Measurements from ENCODE around the gene CISD2.
"Not testable (repeated sequence)": the region's sequence is repeated elsewhere in the genome, so short reads cannot be mapped to it uniquely, and the experiment has no call there.

The CISD2 gene

DNA sequence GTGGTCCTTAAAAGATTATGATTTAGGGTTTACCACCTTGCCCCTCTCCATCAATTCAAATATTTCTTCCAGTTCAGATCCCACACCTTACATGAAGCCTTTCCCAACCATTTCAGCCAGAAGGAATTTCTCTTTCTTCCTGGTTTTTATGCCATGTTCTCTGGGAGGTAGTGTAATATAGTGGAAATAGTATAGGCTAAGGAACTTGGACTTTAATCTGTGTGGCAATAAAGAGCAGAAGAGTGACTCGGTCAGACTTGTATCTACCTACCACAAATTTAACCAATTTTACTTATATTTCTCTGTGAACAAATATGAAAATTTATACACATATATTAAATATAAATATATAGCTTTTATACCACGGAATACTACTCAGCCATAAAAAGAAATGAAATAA, 18.4 kb upstream of the CISD2 start:
- no peak for DNase-seq (ENCODE audit: low spot score)

DNA sequence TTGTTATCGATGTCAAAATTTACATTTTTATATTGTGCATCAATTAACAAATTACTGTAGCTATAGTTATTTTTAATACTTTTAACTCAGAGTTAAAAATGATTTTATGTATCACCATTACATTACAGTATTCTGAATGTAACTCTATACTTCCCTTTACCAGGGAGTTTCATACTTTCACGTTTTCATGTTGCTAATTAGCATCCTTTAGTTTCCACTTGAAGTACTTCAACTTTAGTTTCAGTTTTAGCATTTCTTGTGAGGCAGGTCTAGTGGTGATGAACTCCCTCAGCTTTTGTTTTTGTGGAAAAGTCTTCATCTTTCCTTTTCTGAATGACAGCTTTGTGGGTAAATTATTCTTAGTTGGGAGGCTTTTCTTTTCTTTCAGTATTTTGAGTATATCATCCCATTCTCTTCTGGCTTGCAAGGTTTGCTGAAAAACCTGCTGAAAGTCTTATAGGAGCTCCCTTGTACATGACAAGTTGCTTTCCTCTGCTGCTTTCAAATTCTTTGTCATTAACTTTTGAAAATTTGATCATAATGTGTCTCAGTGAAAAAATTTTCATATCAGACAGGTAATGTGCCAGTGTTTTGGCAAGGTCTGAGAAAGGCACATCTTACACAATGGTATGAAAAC, 9.8 kb upstream of the CISD2 start:
- DNase-seq (ENCODE audit: low spot score), result no peak

DNA sequence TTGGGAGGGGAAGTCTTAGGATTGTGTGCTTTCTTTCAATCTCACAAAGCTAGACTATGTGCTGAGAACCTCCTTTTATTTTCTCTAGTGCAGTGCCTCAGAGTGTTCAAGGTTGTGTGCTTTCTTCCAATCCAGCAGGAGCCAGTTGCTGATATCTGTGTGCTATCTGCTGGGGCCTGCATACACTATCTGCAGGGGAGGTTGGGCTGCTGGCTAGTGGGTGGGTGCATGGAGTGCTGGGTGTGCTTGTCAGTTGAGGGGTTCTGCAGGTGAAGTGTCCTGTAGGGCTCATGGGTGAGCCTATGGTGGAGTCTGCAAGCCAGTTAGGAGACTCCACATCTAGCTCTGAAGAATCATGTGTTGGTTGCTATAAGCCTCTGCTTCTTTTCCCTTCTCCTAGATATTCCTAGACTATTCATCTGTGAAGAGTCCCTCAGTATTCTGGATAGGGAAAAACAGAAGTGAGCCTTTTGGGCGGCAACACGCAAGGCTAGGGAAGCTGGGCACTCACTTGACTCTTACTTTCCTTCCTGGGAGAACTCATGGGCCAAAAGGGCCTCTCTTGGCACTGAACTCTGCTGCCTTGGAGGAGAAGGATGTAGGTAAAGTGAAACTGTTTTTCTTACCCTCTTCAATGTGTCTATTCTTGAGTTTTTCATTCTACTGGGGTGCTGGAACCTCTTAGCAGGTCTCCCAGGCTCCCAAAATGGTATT, 8.0 kb upstream of the CISD2 start:
- DNase-seq (ENCODE audit: low spot score), result no peak

DNA sequence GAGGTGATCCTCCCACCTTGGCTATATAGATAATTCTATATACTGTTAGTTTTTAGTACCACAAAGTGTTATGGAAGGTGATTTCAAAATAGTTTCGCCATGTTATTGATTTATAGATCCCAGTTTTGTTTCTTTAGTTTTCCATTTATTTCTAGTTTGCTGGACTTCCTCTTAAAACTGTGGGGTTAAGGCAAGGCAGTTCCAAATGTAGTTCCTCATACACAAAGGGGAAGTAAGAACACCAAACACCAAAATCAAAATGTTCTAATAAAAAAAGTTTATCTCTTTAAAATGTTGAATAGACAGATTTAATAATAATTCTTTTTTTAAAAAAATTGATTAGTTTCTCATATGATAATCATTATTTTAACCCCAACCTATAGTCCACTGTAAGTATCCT, 6.8 kb upstream of the CISD2 start:
- no peak for DNase-seq (ENCODE audit: low spot score)

DNA sequence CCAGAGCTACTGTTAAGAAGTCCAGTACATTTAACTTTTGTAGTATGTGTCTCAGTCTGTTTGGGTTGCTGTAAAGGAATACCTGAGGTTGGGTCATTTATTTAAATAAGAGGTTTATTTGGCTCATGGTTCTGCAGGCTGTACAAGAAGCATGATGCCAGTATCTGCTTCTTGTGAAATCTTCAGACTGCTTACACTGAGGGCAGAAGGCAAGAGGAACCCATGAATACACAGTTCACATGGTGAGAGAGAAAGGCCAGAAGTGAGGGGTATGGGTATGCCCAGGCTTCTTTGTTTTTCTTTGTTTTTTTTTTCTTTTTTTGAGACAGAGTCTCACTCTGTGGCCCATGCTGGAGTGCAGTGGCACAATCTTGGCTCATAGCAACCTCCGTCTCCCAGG, 6.0 kb upstream of the CISD2 start:
- no peak for DNase-seq (ENCODE audit: low spot score)

DNA sequence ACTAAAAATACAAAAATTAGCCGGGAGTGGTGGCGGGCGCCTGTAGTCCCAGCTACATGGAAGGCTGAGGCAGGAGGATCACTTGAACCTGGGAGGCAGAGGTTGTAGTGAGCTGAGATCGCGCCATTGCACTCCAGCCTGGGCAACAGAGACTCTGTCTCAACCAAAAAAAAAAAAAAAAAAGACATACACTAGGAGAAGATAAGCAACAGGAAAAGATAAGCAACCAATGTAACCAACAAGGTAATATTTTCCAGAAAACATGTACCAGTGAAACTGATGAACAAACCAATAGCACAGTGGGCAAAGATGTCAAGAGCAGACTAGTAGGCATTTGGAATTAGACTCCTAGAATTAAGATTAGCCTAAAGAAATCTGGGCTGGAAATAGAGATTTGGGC, 3.5 kb upstream of the CISD2 start:
- DNase-seq (ENCODE audit: low spot score), result not testable (repeated sequence)

DNA sequence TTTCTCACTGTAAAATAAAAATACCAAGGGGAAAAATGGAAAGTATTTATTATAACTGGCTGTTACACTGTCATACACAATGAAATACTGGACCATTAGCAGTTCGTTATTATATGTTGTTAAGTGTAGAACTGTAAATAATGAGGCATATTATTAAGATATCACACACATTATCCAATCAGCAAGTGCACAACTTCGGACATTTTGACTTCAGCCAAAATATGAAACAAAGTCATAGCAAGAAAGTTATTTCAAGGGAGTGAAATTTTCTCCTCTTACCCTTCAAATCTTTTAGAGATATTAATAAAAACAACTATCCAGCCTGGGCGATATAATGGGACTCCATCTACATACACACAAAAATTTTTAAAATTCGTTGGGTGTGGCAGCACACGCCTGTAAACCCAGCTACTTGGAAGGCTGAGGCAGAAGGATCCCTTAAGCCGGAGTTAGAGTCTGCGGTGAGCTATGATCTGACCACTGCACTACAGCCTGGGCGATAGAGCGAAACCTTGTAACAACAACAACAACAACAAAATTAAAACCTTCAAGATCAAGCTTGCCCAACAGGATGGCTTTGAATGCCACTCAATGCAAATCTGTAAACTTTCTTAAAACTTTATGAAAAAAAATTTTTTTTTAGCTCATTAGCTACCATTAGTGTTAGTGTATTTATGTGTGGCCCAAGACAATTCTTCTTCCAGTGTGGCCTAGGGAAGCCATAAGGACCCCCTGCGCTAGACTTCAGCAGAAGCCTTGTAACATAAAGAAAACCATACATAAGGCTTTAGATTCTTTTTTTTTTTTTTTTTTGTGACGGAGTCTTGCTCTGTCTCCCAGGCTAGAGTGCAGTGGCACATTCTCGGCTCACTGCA, 1.3 kb upstream of the CISD2 start:
- no peak for DNase-seq (ENCODE audit: low spot score)

DNA sequence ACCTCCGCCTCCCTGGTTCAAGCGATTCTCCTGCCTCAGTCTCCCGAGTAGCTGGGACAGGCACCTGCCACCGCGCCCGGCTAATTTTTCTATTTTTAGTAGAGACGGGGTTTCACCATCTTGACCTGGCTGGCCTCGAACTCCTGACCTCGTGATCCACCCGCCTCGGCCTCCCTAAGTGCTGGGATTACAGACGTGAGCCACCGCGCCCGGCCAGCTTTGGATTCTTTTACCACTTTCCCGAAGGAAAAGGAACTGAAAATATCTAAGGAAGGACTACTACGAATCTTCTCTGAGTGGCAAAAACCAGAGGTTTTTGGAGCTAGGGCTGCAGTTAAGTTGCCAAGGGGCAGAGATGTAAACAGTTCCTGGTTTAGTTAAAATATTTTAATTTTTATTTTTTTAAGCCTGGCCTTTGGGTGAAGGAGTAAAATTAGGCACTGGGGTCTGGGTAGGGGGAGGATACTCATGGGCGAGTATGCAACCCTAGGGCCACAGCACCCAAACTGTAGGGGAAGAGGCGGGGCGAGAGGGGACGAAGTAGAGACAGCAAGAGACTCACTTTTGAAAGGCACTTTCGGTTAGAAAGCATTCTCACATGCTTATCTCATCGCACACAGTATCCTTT, 525 bp upstream of the CISD2 start:
- DNase-seq (ENCODE audit: low spot score), result no peak

DNA sequence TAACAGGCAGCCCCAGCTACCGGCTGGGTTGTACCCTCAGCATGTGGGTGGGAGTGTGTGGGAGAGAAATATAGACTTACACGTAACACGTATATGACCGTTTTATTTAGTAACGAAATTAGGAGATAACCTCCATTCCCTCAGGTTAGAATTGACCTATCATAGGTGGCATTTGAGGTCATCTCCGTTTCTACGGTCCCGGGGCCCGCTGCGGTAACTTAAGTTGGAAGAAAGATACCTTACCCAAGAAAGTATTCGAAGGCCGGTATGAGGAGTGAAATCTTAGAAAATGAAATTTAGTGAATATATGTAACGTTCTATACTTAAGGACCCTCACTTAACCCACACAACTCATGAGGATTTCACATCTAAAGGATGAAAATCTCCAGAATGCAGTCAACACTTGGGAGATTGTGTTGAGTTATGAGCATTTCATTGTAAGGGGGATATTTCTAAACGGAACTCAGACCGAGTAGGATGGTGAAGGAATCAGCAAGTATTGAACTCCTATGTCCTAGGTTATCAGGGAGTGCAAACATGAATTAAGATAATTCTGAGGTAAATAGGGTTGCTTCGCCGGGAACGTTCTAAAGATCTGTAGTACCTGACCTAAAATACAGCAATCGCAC, 891 bp downstream of the CISD2 start:
- peak; percentile 24 for DNase-seq (ENCODE audit: low spot score)

DNA sequence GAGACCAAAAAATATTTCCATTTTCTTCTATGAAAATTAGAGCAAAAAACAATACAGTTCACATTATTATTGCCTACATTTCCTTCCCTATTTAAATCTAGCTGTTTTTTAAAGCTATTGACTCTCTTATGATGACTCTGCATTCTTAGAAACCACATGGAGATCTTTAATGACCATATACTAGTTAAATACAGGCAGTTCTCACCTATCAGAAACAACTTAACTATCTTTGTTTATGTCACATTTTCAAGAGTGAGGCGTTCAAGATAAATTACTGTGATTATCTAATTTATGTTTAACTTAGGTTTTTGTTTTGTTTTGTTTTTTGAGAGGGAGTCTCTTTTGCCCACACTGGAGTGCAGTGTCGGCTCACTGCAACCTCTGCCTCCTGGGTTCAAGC, 3.0 kb downstream of the CISD2 start:
- no peak for DNase-seq (ENCODE audit: low spot score)

DNA sequence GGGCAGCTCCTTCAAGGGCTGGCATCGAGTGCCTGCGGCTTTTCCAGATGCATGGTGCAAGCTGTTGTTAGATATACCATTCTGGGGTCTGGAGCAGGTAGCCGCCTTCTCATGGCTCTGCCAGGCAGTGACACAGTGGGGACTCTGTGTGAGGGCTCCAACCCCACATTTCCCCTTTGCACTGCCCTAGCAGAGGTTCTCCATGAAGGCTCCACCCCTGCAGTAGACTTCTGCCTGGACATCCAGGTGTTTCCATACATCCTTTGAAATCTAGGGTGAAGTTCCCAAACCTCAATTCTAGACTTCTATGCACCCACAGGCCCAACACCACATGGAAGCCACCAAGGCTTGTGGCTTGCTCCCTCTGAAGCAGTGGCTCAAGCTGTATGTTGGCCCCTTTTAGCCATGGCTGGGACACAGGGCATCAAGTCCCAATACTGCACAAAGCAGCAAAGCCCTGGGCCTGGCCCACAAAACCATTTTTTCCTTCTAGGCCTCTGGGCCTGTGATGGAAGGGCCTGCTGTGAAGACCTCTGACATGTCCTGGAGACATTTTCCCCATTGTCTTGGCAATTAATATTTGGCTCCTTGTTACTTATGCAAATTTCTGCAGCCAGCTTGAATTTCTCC, 8.8 kb downstream of the CISD2 start:
- not testable (repeated sequence) for DNase-seq (ENCODE audit: low spot score)

DNA sequence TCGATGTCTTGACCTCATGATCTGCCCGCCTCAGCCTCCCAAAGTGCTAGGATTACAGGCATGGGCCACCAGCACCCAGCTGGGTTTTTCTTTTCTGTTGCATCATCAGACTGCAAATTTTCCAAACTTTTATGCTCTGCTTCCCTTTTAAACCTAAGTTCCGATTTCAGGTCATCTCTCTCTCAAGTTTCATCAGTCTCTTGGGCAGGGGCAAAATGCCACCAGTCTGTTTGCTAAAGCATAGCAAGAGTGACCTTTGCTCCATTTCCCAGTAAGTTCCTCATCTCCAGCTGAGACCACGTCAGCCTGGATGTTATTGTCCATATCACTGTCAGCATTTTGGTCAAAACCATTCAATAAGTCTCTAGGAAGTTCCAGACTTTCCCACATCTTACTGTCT, 9.6 kb downstream of the CISD2 start:
- not testable (repeated sequence) for DNase-seq (ENCODE audit: low spot score)

DNA sequence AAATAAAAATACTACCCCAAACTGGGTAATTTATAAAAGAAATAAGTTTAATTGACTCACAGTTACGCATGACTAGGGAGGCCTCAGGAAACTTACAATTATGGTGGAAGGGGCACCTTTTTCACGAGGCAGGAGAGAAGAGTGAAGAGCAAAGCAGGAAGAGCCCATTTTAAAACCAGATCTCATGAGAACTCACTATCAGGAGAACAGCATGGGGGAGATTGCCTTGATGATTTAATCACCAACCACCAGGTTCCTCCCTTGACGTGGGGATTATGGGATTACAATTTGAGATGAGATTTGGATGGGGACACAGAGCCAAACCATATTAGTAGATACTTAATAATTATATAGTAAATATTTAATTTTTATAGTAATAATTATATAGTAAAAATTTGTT, 10.1 kb downstream of the CISD2 start:
- no peak for DNase-seq (ENCODE audit: low spot score)

DNA sequence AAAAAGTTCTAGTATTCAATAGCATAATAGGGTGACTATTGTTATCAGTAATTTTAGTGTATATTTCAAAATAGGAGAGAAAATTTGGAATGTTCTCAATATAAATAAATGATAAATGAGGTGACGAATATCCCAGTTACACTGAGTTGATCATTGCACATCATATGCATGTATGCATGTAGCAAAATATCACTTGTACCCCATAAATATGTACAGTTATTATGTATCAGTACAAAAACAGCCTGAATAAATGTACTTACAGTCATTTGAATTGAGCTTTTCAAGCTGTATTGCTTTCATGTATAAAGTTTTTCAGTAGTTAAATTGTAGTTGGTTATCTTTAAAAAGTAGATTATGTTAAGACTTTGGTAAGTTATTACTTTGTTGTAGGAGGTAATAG, 12.6 kb downstream of the CISD2 start:
- DNase-seq (ENCODE audit: low spot score), result no peak

DNA sequence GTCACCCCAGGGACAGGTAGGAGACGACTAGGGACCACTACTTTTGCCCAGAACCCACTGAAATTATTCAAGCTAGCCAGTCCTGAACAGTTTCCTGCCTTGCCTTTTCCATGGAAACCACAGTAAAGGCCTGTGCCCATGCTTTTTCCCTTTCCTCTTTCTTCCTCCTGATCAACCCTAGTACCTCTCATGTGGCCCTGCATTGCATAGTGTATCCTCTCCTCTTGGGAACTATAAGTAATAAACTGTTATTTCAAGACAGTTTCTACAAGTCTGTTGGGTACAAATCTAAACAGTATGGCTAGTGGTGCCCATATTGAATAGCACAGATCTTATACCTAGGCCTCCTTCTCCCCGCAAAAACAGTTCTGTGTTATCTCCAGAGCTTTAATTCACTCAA, 14.5 kb downstream of the CISD2 start:
- DNase-seq (ENCODE audit: low spot score), result no peak

DNA sequence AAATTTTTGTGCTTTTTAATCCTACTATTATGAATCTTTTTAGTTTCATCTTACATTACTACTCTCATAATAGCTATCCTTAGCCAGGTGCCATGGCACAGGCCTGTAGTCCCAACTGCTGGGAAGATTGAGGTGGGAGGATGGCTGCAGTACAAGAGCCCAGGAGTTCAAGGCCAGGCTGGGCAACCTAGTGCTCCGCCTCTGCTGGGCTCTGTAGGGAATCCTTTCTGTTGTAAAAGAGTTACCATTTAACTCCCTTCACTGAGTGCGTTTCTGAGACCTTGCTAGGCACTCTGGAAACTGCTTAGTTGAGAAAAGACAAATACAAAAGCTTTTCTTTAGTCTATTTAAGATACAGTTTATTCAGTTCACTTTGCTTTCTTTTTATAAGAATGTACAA, 19.8 kb downstream of the CISD2 start:
- DNase-seq (ENCODE audit: low spot score), result not testable (repeated sequence)

DNA sequence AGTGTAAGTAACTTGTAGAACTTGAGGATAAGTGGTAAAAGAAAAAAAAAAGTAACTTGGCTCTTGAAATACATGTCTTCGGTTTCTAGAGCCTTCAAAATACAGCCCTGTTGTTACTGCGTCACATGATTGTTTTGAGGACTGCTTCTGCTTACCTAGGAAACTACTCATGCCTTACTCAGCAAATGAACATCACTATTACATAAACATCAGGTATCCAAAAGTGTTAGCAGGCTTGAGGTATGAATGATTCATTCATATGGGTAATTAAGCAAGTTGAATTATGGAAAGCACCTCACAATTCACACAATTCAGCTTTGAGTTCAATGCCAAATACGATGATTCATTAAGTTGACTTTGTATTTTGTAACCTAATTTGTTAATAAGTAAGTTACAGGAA, 21.1 kb downstream of the CISD2 start:
- not testable (repeated sequence) for DNase-seq (ENCODE audit: low spot score)

DNA sequence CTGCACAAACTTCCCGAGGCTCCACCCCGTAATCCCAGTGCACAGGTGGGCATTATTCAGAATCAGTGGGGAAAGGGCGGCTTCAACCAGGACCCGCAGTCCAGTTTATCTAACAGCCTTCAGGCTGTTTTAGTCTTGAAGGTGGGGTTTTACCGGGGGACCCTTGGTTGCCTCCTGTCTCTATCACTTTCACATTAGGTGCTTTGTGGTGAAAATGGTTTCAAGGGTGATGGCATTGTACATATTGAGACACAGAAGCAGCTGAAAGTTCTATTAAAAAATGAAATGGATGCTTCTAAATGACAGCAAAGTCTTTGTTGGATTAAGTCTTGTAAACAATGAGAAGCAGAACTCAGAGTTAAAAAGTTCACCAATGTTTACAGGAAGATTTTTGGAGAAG, 27.8 kb downstream of the CISD2 start:
- not testable (repeated sequence) for DNase-seq (ENCODE audit: low spot score)

DNA sequence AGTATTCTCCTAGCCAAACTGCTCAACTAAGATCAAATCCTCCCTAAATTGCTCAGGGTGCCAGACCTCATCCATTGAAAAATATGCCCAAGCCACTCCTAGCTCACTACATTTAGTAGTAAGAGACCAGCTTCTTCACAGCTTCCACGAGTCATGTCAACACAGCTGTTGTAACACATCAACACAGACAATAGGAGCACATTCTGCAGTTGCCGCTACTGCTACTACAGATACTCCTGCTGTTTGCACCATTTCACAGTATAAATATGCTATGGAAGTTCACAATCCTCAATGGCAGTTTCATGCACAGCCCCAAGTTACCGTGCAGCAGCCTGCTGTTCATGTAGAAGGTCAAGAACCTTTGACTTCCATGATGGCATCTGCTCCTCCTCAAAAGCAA, 28.8 kb downstream of the CISD2 start:
- DNase-seq (ENCODE audit: low spot score), result not testable (repeated sequence)

DNA sequence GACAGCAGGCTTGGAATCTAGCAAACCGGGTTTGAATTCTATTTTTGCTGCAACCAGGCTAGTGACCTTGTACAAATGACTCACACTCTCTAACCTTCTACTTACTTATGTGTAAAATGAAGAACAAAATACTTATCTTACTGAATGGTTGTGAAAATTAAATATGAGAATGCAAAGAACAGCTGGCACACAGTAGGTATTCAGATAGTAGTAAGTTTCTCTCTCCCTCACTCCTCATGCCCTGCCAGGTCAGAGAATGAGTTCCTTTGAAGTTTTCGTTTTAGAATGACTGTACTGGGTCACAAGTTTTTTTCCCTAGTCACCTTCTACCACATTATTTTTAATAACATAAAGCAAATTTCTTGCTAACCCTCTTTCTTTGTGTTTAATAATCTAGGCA, 33.0 kb downstream of the CISD2 start:
- no peak for DNase-seq (ENCODE audit: low spot score)

DNA sequence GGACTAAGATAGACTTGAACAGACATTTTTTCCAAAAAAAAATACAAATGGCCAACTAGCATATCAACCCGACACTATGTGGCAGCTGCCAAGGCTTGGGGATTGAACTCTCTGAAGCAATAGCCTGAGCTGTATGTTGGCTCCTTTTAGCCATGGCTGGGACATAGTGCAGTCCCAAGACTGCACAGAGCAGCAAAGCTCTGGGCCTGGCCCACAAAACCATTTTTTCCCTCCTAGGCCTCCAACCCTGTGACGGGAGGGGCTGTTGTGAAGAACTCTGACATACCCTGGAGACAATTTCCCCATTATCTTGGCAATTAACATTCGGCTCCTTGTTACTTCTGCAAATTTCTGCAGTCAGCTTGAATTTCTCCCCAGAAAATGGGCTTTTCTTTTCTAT, 50.1 kb downstream of the CISD2 start:
- no peak for DNase-seq (ENCODE audit: low spot score)

DNA sequence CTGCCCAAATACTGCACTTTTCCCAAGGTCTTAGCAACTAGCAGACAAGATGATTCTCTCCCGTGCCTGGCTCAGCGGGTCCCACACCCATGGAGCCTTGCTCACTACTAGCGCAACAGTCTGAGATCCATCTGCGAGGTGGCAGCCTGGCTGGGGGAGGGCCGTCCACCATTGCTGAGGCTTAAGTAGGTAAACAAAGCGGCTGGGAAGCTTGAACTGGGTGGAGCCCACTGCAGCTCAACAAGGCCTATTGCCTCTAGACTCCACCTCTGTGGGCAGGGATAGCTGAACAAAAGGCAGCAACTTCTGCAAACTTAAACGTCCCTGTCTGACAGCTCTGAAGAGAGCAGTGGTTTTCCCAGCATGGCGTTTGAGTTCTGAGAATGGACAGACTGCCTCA, 50.9 kb downstream of the CISD2 start:
- DNase-seq (ENCODE audit: low spot score), result not testable (repeated sequence)
